ENCODE results near the gene CCDC182.

The CCDC182 gene

GRCh38 chr17:57774872-57775271 is 29.8 kb upstream of the CCDC182 start:
- Histone ChIP-seq H4K8ac (ENCODE audit: low read length) (no peak overlapping the region), H3K79me1 (replicated peaks; ENCODE audit: low read length, poor library complexity, severe bottlenecking) (no peaks in the 10 kb centered on the region)

DNA sequence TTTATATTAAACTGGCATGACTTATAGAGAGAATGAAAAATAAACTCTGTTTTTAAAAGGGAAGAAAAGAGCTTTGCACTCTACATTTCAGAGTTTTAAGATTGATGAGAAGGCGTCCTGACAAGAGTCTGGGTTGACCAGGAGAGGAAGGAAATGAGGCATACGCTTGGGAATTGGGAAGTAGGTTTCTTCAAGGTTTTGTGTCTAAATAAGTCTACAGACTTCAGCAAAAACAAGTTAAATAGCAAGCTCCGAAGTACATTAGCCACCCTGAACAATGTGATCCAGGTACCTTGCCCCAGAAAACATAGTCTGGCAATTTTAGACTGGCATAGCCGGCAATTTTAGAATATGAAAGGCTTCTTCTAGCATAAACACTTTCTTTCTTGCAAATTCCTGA is 28.5 kb upstream of the CCDC182 start:
- H3K4me3 ChIP-seq (ENCODE audit: insufficient read depth in 1 of 2, low read depth in 1 of 2, low read length in 2 of 2): no peak overlapping the region
- H2AFZ ChIP-seq (ENCODE audit: low read depth, low read length): no peak overlapping the region

More at GRCh38 chr17:57774872-57775271, 29.8 kb upstream of the CCDC182 start:
- Histone ChIP-seq H2BK12ac (ENCODE audit: low read length in 2 of 2) (no peak overlapping the region), H3K14ac (ENCODE audit: low read length in 2 of 2) (no peak overlapping the region), H2BK120ac (ENCODE audit: low read depth, low read length) (no peak overlapping the region), H3K23ac (ENCODE audit: low read length in 2 of 2) (peak overlapping the region in 1 of 2 experiments; percentile 23), H4K91ac (ENCODE audit: low read length) (no peak overlapping the region), H3K4ac (ENCODE audit: low read depth in 1 of 2, low read length in 2 of 2) (no peak overlapping the region), H2BK15ac (ENCODE audit: low read depth, poor library complexity, severe bottlenecking) (no peak overlapping the region), H3K9ac (ENCODE audit: low read length) (no peak overlapping the region), H2AK5ac (ENCODE audit: low read length, severe bottlenecking) (no peak overlapping the region), H3K18ac (ENCODE audit: low read depth in 1 of 2, low read length in 2 of 2) (no peak overlapping the region), H2AFZ (ENCODE audit: low read depth, low read length) (no peak overlapping the region), H3K36me3 (ENCODE audit: control insufficient read depth in 1 of 2, insufficient read depth in 2 of 2, low read depth in 1 of 2, low read length in 2 of 2) (no peaks in the 10 kb centered on the region), H3K4me3 (ENCODE audit: insufficient read depth in 1 of 2, low read depth in 1 of 2, low read length in 2 of 2) (no peak overlapping the region), H3K4me1 (ENCODE audit: control insufficient read depth, insufficient read depth, low read depth, low read length) (no peaks in the 10 kb centered on the region), H2BK5ac (ENCODE audit: low read depth, low read length, poor library complexity, severe bottlenecking) (no peak overlapping the region), H3K27ac (ENCODE audit: low read length, poor library complexity, severe bottlenecking) (no peak overlapping the region), H3K9me3 (ENCODE audit: control insufficient read depth, low read length) (no peaks in the 10 kb centered on the region), H3K27me3 (ENCODE audit: control insufficient read depth in 1 of 2, insufficient read depth in 1 of 2, low read length in 2 of 2) (peaks cover 59 to 74% of the 10 kb centered on the region in 2 experiments), H3K4me2 (ENCODE audit: low read length, poor library complexity, severe bottlenecking) (no peak overlapping the region)
- DNase-seq: no peak
- WGBS: 88% methylated on average over 4 of the region's 4 CpGs

DNA sequence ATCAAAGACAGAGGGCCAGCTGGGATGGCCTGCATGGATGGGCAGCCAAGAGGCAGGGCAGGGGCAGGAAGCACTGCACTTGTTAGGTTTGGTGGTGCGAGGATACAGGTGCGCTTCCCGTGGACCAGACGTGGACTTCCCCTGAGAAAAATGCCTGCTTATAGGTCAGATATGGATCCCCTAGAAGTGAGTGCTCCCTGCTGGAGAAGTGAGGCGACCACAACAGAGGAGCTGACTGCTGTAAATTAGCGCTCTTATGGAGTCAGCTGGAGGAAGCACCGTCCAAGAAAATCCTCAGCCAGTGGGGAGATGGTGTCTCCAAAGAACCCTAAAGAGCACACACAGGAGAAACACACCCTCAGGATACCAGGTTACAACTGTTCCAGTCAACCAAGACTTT is 27.7 kb upstream of the CCDC182 start:
- H3K9me3 ChIP-seq (ENCODE audit: control insufficient read depth, low read length): no peaks in the 10 kb centered on the region
- no peak overlapping the region for H4K91ac ChIP-seq (ENCODE audit: low read length)
- H2AFZ ChIP-seq (ENCODE audit: low read depth, low read length): no peak overlapping the region
- no peak overlapping the region for H3K14ac ChIP-seq (ENCODE audit: low read length in 2 of 2)
- DNase-seq: no peak
- H3K9ac ChIP-seq (ENCODE audit: low read length): no peak overlapping the region
- no peak overlapping the region for H3K4me3 ChIP-seq (ENCODE audit: insufficient read depth in 1 of 2, low read depth in 1 of 2, low read length in 2 of 2)
- H3K18ac ChIP-seq (ENCODE audit: low read depth in 1 of 2, low read length in 2 of 2): no peak overlapping the region
- no peak overlapping the region for H2BK12ac ChIP-seq (ENCODE audit: low read length in 2 of 2)
- no peak overlapping the region for H2BK5ac ChIP-seq (ENCODE audit: low read depth, low read length, poor library complexity, severe bottlenecking)
- H3K4me1 ChIP-seq (ENCODE audit: control insufficient read depth, insufficient read depth, low read depth, low read length): no peaks in the 10 kb centered on the region
- H3K27ac ChIP-seq (ENCODE audit: low read length, poor library complexity, severe bottlenecking): no peak overlapping the region
- no peak overlapping the region for H3K4me2 ChIP-seq (ENCODE audit: low read length, poor library complexity, severe bottlenecking)
- H2AK5ac ChIP-seq (ENCODE audit: low read length, severe bottlenecking): no peak overlapping the region
- H3K27me3 ChIP-seq (ENCODE audit: control insufficient read depth in 1 of 2, insufficient read depth in 1 of 2, low read length in 2 of 2): peaks cover 74 to 90% of the 10 kb centered on the region in 2 experiments
- no peaks in the 10 kb centered on the region for H3K79me1 ChIP-seq (replicated peaks; ENCODE audit: low read length, poor library complexity, severe bottlenecking)
- WGBS: 90% methylated on average over 7 of the region's 7 CpGs
- no peak overlapping the region for H4K8ac ChIP-seq (ENCODE audit: low read length)
- H3K23ac ChIP-seq (ENCODE audit: low read length in 2 of 2): no peak overlapping the region
- no peak overlapping the region for H2BK120ac ChIP-seq (ENCODE audit: low read depth, low read length)
- no peak overlapping the region for H2BK15ac ChIP-seq (ENCODE audit: low read depth, poor library complexity, severe bottlenecking)
- no peak overlapping the region for H3K4ac ChIP-seq (ENCODE audit: low read depth in 1 of 2, low read length in 2 of 2)
- H3K36me3 ChIP-seq (ENCODE audit: control insufficient read depth in 1 of 2, insufficient read depth in 2 of 2, low read depth in 1 of 2, low read length in 2 of 2): no peaks in the 10 kb centered on the region

More for the DNA sequence above, 28.5 kb upstream of the CCDC182 start:
- H3K27ac ChIP-seq (ENCODE audit: low read length, poor library complexity, severe bottlenecking): no peak overlapping the region
- no peaks in the 10 kb centered on the region for H3K4me1 ChIP-seq (ENCODE audit: control insufficient read depth, insufficient read depth, low read depth, low read length)
- no peaks in the 10 kb centered on the region for H3K79me1 ChIP-seq (replicated peaks; ENCODE audit: low read length, poor library complexity, severe bottlenecking)
- H2AK5ac ChIP-seq (ENCODE audit: low read length, severe bottlenecking): no peak overlapping the region
- DNase-seq: no peak
- H3K4ac ChIP-seq (ENCODE audit: low read depth in 1 of 2, low read length in 2 of 2): no peak overlapping the region
- no peaks in the 10 kb centered on the region for H3K36me3 ChIP-seq (ENCODE audit: control insufficient read depth in 1 of 2, insufficient read depth in 2 of 2, low read depth in 1 of 2, low read length in 2 of 2)
- H3K4me2 ChIP-seq (ENCODE audit: low read length, poor library complexity, severe bottlenecking): no peak overlapping the region
- no peak overlapping the region for H2BK12ac ChIP-seq (ENCODE audit: low read length in 2 of 2)
- no peak overlapping the region for H3K18ac ChIP-seq (ENCODE audit: low read depth in 1 of 2, low read length in 2 of 2)
- H3K27me3 ChIP-seq (ENCODE audit: control insufficient read depth in 1 of 2, insufficient read depth in 1 of 2, low read length in 2 of 2): peaks cover 71 to 83% of the 10 kb centered on the region in 2 experiments
- H2BK15ac ChIP-seq (ENCODE audit: low read depth, poor library complexity, severe bottlenecking): no peak overlapping the region
- H4K8ac ChIP-seq (ENCODE audit: low read length): no peak overlapping the region
- no peaks in the 10 kb centered on the region for H3K9me3 ChIP-seq (ENCODE audit: control insufficient read depth, low read length)
- H3K9ac ChIP-seq (ENCODE audit: low read length): no peak overlapping the region
- WGBS: 53% methylated on average over 4 of the region's 4 CpGs
- H3K23ac ChIP-seq (ENCODE audit: low read length in 2 of 2): no peak overlapping the region
- no peak overlapping the region for H2BK5ac ChIP-seq (ENCODE audit: low read depth, low read length, poor library complexity, severe bottlenecking)
- no peak overlapping the region for H3K14ac ChIP-seq (ENCODE audit: low read length in 2 of 2)
- no peak overlapping the region for H2BK120ac ChIP-seq (ENCODE audit: low read depth, low read length)
- H4K91ac ChIP-seq (ENCODE audit: low read length): no peak overlapping the region

DNA sequence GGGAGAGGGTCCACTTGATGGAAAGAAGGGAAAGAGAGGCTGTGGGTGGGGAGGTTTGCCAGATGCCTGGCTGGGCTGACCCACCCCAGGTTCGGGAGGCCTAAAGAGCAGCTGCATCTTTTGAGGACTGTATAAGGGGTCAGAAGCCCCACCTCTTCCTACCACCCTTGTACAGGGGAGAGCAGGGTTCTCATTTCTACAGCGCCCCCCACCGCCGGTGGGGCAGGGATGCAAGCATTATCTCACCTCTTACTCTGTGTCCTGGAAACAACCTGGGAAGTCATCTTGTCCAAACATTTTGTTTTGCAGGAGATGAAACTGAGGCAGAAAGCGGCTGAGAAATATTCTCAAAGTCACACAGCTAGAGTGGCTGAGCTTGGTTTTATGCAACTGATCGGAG is 22.5 kb upstream of the CCDC182 start:
- no peak overlapping the region for H2AK5ac ChIP-seq (ENCODE audit: low read length, severe bottlenecking)
- H2AFZ ChIP-seq (ENCODE audit: low read depth, low read length): no peak overlapping the region
- no peak overlapping the region for H2BK120ac ChIP-seq (ENCODE audit: low read depth, low read length)
- WGBS: 89% methylated on average over 6 of the region's 6 CpGs
- H3K36me3 ChIP-seq (ENCODE audit: control insufficient read depth in 1 of 2, insufficient read depth in 2 of 2, low read depth in 1 of 2, low read length in 2 of 2): no peaks in the 10 kb centered on the region
- H3K18ac ChIP-seq (ENCODE audit: low read depth in 1 of 2, low read length in 2 of 2): no peak overlapping the region
- no peak overlapping the region for H3K4me3 ChIP-seq (ENCODE audit: insufficient read depth in 1 of 2, low read depth in 1 of 2, low read length in 2 of 2)
- H3K4ac ChIP-seq (ENCODE audit: low read depth in 1 of 2, low read length in 2 of 2): no peak overlapping the region
- H3K23ac ChIP-seq (ENCODE audit: low read length in 2 of 2): no peak overlapping the region
- no peak overlapping the region for H3K27ac ChIP-seq (ENCODE audit: low read length, poor library complexity, severe bottlenecking)
- no peak overlapping the region for H3K9ac ChIP-seq (ENCODE audit: low read length)
- H3K4me2 ChIP-seq (ENCODE audit: low read length, poor library complexity, severe bottlenecking): no peak overlapping the region
- H4K8ac ChIP-seq (ENCODE audit: low read length): no peak overlapping the region
- H3K4me1 ChIP-seq (ENCODE audit: control insufficient read depth, insufficient read depth, low read depth, low read length): no peaks in the 10 kb centered on the region
- no peaks in the 10 kb centered on the region for H3K9me3 ChIP-seq (ENCODE audit: control insufficient read depth, low read length)
- no peak overlapping the region for H2BK5ac ChIP-seq (ENCODE audit: low read depth, low read length, poor library complexity, severe bottlenecking)
- no peak for DNase-seq
- H3K27me3 ChIP-seq (ENCODE audit: control insufficient read depth in 1 of 2, insufficient read depth in 1 of 2, low read length in 2 of 2): peaks cover 45 to 54% of the 10 kb centered on the region in 2 experiments
- no peaks in the 10 kb centered on the region for H3K79me1 ChIP-seq (replicated peaks; ENCODE audit: low read length, poor library complexity, severe bottlenecking)
- no peak overlapping the region for H2BK15ac ChIP-seq (ENCODE audit: low read depth, poor library complexity, severe bottlenecking)
- H2BK12ac ChIP-seq (ENCODE audit: low read length in 2 of 2): no peak overlapping the region
- no peak overlapping the region for H3K14ac ChIP-seq (ENCODE audit: low read length in 2 of 2)
- no peak overlapping the region for H4K91ac ChIP-seq (ENCODE audit: low read length)
